Brain microvascular endothelial cell (primary cell): ENCODE data around the gene MAGI1.

ENCODE experiments used
- DNase-seq: peaks from one replicate; pipeline ENCODE4 v3.0.0-alpha.2; 2020
- H3K27ac ChIP-seq: fragments of 250-450 bp; sonication (Bioruptor Pico); 2 replicates; pipeline ENCODE4 v1.5.1; 2020; ENCODE audit warnings: mild to moderate bottlenecking, moderate library complexity
- H3K27me3 ChIP-seq: fragments of 250-450 bp; sonication (Bioruptor Pico); replicated peaks from 2 replicates; pipeline ENCODE4 v1.5.1; 2020; ENCODE audit warnings: mild to moderate bottlenecking
- H3K36me3 ChIP-seq: fragments of 250-450 bp; sonication (Bioruptor Pico); replicated peaks from 2 replicates; pipeline ENCODE4 v1.5.1; 2020; ENCODE audit warnings: mild to moderate bottlenecking
- H3K4me3 ChIP-seq: 2 replicates; pipeline ENCODE4 v1.5.1; 2011; ENCODE audit warnings: low read depth, mild to moderate bottlenecking, control low read depth, low read length, moderate library complexity
- CTCF ChIP-seq: IDR thresholded peaks from 2 replicates; pipeline ENCODE4 v1.5.1; 2011; ENCODE audit warnings: low read depth, mild to moderate bottlenecking, moderate library complexity, low read length, control low read depth, inconsistent platforms; ENCODE audit errors: missing control alignments
- in situ Hi-C: cut with HindIII; loops from 2 replicates; pipeline ENCODE4 v1.10.0; 2017; ENCODE audit warnings: low sequenced_read_pairs, low pct_ligation_motif_present

The MAGI1 gene

GRCh38 chr3:65968996-65969395 is 69.7 kb downstream of the MAGI1 start:
- Histone ChIP-seq H3K27ac (no peak overlapping the region), H3K27me3 (no peaks in the 10 kb centered on the region), H3K36me3 (no peaks in the 10 kb centered on the region), H3K4me3 (no peak overlapping the region)
- DNase-seq: no peak
- in situ Hi-C loops: no loop called here
- TF ChIP-seq CTCF: no peak

GRCh38 chr3:65967451-65967850 is 71.3 kb downstream of the MAGI1 start:
- in situ Hi-C loops: no loop called here
- Histone ChIP-seq H3K27ac (no peak overlapping the region), H3K4me3 (no peak overlapping the region), H3K36me3 (no peaks in the 10 kb centered on the region), H3K27me3 (no peaks in the 10 kb centered on the region)
- DNase-seq: no peak
- TF ChIP-seq CTCF: no peak

- Histone ChIP-seq H3K4me3 (no peak overlapping the region), H3K27ac (no peak overlapping the region), H3K27me3 (no peaks in the 10 kb centered on the region), H3K36me3 (no peaks in the 10 kb centered on the region)
- TF ChIP-seq CTCF: no peak
- in situ Hi-C loops: no loop called here
- no peak for DNase-seq
Observed at GRCh38 chr3:65964838-65965237, 73.9 kb downstream of the MAGI1 start.

- TF ChIP-seq CTCF: no peak
- DNase-seq: peak; percentile 81
- Histone ChIP-seq H3K36me3 (no peaks in the 10 kb centered on the region), H3K27me3 (no peaks in the 10 kb centered on the region), H3K4me3 (peak overlapping the region; percentile 23), H3K27ac (peak overlapping the region; percentile 51)
- in situ Hi-C loops: no loop called here
Observed at GRCh38 chr3:65963787-65964677, 74.7 kb downstream of the MAGI1 start.

GRCh38 chr3:65961733-65962132 is 77.0 kb downstream of the MAGI1 start:
- H3K4me3 ChIP-seq: no peak overlapping the region
- DNase-seq: no peak
- no peaks in the 10 kb centered on the region for H3K36me3 ChIP-seq
- H3K27me3 ChIP-seq: no peaks in the 10 kb centered on the region
- in situ Hi-C loops: no loop called here
- TF ChIP-seq CTCF: no peak
- no peak overlapping the region for H3K27ac ChIP-seq
